Measurements from ENCODE around the gene NFIA. TPM values are rescaled to one million over a fixed set of nuclear protein-coding genes. Genes with fewer than 3 reads are reported as not detected.

The NFIA gene
- total RNA-seq, 6 donors from 2014 or later: 33.5 to 94.3 (median 44.9) TPM

DNA sequence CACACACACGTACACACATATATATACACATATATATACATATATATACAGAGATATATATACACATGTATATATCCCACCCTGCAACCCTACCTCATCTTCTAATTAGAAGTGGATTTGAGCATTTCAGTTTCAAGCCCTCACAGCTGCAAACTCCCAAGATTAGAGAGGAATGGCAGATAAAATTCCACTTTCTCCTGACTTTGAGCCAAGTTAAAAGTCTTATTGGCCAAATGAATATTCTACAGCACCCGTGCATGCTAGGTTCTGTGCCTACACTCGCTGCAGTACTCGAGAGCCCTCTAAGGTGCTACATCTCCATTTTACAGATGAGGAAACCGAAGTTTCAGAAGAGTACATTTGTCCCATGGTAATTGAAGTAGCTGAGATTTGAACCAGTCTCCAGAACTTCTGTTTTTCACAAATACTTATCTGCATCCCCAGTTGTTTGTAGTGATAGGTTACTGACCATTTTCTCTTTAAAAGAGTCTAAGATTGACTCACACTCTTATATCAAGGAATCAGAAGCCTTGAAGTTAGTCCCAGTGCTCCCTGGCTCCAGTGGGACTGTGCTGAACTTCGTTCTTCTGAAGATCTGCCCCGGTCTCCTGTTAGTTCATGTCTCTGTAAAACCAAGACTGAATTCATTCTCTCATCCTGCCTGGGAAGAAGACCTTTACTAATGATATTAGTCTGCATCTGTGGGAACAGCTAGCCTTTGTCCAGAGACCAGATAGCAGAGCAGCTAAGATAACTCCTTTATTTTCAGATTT lies 350.4 kb downstream of the NFIA start:
- no peak for ATAC-seq (ENCODE audit: low FRiP score in 2 of 2)
- WGBS, 2 donors: 86 to 88% methylated on average over 7 of the region's 7 CpGs
- H3K27ac ChIP-seq: no peak overlapping the region
- H3K9me3 ChIP-seq: no peaks in the 10 kb centered on the region
- H3K4me3 ChIP-seq: no peak overlapping the region
- no peaks in the 10 kb centered on the region for H3K36me3 ChIP-seq
- no peak for TF ChIP-seq POLR2AphosphoS5 (IDR thresholded peaks at IDR 0.05)
- no peak for TF ChIP-seq EP300 (IDR thresholded peaks at IDR 0.05)
- no peak for TF ChIP-seq POLR2A (IDR thresholded peaks at IDR 0.05)
- TF ChIP-seq, protein P1, sequence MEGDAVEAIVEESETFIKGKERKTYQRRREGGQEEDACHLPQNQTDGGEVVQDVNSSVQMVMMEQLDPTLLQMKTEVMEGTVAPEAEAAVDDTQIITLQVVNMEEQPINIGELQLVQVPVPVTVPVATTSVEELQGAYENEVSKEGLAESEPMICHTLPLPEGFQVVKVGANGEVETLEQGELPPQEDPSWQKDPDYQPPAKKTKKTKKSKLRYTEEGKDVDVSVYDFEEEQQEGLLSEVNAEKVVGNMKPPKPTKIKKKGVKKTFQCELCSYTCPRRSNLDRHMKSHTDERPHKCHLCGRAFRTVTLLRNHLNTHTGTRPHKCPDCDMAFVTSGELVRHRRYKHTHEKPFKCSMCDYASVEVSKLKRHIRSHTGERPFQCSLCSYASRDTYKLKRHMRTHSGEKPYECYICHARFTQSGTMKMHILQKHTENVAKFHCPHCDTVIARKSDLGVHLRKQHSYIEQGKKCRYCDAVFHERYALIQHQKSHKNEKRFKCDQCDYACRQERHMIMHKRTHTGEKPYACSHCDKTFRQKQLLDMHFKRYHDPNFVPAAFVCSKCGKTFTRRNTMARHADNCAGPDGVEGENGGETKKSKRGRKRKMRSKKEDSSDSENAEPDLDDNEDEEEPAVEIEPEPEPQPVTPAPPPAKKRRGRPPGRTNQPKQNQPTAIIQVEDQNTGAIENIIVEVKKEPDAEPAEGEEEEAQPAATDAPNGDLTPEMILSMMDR (IDR thresholded peaks at IDR 0.05): no peak
- no peak for DNase-seq
- peaks cover 0 to 3% (median 0%) of the 10 kb centered on the region in 4 donors for H3K4me1 ChIP-seq
- no peaks in the 10 kb centered on the region for H3K27me3 ChIP-seq

DNA sequence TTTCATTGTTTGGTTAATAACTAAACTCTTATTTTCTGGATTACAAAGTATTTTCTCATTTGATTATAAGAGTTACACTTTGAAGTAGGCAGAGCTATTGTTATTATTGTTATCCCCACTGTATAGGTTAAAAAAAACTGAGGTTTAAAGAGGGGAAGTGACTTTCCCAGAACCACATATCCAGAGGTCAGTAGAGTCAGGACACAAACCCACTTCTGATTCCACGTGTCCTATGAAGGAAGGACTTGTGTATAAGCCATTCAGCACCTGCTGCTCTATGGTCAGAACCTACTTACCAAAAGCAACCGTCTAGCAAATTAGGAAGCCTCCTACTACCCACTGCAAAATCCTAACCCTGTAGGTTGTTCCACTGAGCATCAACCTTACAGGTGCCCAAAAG lies 351.3 kb downstream of the NFIA start:
- no peaks in the 10 kb centered on the region for H3K27me3 ChIP-seq
- DNase-seq (no peak), ATAC-seq (ENCODE audit: low FRiP score in 2 of 2) (no peak)
- H3K4me1 ChIP-seq: peaks cover 0 to 3% (median 0%) of the 10 kb centered on the region in 4 donors
- TF ChIP-seq EP300 (IDR thresholded peaks at IDR 0.05) (no peak), POLR2A (IDR thresholded peaks at IDR 0.05) (no peak), POLR2AphosphoS5 (IDR thresholded peaks at IDR 0.05) (no peak)
- TF ChIP-seq, protein P1 (IDR thresholded peaks at IDR 0.05): no peak
- H3K4me3 ChIP-seq: no peak overlapping the region
- 73 to 82% methylated on average over 2 of the region's 2 CpGs for WGBS, 2 donors
- H3K9me3 ChIP-seq: no peaks in the 10 kb centered on the region
- H3K27ac ChIP-seq: no peak overlapping the region
- H3K36me3 ChIP-seq: no peaks in the 10 kb centered on the region

DNA sequence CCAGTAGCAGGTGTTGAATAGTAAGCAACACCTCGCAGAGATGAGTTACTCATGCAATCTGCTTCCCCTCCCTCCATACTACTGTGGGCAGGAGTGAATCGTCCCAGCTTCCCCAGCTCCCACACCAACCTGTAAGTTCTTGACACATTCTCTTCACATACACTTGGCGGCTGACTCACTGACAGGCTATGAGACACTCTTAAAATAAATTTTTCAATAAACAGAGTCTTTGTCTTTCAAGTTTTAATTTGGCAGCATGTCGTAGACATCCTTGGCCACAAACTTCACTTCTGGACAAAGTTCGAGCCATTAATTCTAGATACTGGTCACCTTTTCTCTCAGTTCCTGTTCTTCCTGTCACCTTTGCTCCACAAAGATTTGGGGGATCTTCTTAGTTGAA lies 351.9 kb downstream of the NFIA start:
- Histone ChIP-seq H3K4me3 (no peak overlapping the region), H3K9me3 (no peaks in the 10 kb centered on the region), H3K36me3 (no peaks in the 10 kb centered on the region), H3K27ac (no peak overlapping the region), H3K27me3 (no peaks in the 10 kb centered on the region), H3K4me1 (peaks cover 0 to 3% (median 0%) of the 10 kb centered on the region in 4 donors)
- 80 to 83% methylated on average over 5 of the region's 5 CpGs for WGBS, 2 donors
- no peak for ATAC-seq (ENCODE audit: low FRiP score in 2 of 2)
- DNase-seq: no peak
- no peak for TF ChIP-seq POLR2AphosphoS5 (IDR thresholded peaks at IDR 0.05)
- no peak for TF ChIP-seq POLR2A (IDR thresholded peaks at IDR 0.05)
- TF ChIP-seq, protein P1 (IDR thresholded peaks at IDR 0.05): no peak
- no peak for TF ChIP-seq EP300 (IDR thresholded peaks at IDR 0.05)

DNA sequence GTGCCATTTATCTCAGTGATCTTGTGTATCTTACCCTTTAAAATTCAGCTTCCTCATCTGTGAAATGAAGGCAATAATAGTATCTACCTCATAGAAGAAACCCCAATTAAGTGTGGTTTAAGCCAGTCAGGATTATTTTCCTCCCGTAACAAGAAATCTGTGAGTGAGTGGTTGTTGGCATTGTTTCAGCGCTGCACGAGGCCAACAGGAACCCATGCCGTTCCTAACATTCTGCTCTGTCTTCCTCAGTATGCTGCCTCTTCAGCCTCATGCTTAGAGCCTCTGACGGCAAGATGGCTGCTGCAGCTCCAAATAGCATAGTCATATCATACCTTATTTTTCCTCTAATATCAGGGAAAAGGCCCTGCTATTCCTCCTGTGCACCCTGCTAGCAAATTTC lies 352.9 kb downstream of the NFIA start:
- no peak for ATAC-seq (ENCODE audit: low FRiP score in 2 of 2)

More for the DNA sequence above, 352.9 kb downstream of the NFIA start:
- WGBS, 2 donors: 63 to 69% methylated on average over 5 of the region's 5 CpGs
- Histone ChIP-seq H3K4me3 (no peak overlapping the region), H3K9me3 (no peaks in the 10 kb centered on the region), H3K27me3 (no peaks in the 10 kb centered on the region), H3K27ac (no peak overlapping the region), H3K36me3 (no peaks in the 10 kb centered on the region), H3K4me1 (peaks cover 0 to 3% (median 0%) of the 10 kb centered on the region in 4 donors)
- DNase-seq: no peak
- TF ChIP-seq EP300 (IDR thresholded peaks at IDR 0.05) (no peak), POLR2A (IDR thresholded peaks at IDR 0.05) (no peak), POLR2AphosphoS5 (IDR thresholded peaks at IDR 0.05) (no peak)
- TF ChIP-seq, protein P1 (IDR thresholded peaks at IDR 0.05): no peak

Data from upper lobe of left lung (tissue), 6 donors.